Measurements from ENCODE around the gene LAMTOR1.
"Not testable (repeated sequence)": the region's sequence is repeated elsewhere in the genome, so short reads cannot be mapped to it uniquely, and the experiment has no call there.

LAMTOR1 gene

GRCh38 chr11:72102946-72103753 lies at the start of gene LAMTOR1:
TSS of gene LAMTOR1 (minus strand) at chr11:72103297. CDS start at chr11:72103224, 73 bp downstream.
- DNase-seq = peak; percentile 91

GRCh38 chr11:72150882-72151281 lies 47.8 kb upstream of the LAMTOR1 start:
- no peak for DNase-seq

DNA sequence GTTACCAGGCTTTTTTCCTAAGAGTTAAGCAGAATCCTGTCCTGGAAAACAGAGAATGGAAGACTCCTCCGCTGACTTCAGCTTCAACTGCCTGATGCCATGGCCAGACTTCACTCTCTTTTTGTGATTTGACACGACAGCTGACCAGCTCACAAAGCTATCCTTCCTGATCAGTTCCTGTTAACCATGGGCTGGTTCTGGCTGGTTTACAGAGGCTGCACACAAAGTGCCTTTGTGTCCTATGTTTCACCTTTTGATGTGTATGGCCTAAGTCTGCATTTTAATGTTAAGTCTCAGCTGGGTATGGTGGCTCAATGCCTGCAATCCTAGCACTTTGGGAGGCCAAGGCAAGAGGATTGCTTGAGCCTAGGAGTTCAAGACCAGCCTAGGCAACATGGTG lies 43.5 kb upstream of the LAMTOR1 start:
- DNase-seq = no peak

GRCh38 chr11:72144807-72145565 lies 41.9 kb upstream of the LAMTOR1 start:
- no peak for DNase-seq

- DNase-seq = not testable (repeated sequence)
Measured at GRCh38 chr11:72142543-72142942, 39.4 kb upstream of the LAMTOR1 start.

GRCh38 chr11:72142086-72142485 lies 39.0 kb upstream of the LAMTOR1 start:
- not testable (repeated sequence) for DNase-seq

- peak; percentile 17 for DNase-seq
Measured at GRCh38 chr11:72141066-72141465, 38.0 kb upstream of the LAMTOR1 start.

DNA sequence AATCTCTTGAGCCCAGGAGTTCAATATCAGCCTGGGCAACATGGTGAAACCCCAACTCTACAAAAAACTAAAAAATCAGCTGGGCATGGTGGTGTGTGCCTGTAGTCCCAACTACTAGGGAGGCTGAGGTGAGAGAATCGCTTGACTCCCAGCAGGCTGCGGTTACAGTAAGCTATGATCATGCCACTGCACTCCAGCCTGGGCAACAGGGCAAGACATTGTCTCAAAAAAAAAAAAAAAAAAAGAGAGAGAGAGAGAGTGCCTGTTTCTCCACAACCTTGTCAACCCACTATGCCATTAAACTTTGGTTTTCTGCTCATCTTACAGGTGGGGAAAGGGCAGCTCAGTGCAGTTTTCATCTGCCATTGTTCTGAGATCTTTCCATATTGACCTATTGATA lies 37.6 kb upstream of the LAMTOR1 start:
- DNase-seq = no peak

DNA sequence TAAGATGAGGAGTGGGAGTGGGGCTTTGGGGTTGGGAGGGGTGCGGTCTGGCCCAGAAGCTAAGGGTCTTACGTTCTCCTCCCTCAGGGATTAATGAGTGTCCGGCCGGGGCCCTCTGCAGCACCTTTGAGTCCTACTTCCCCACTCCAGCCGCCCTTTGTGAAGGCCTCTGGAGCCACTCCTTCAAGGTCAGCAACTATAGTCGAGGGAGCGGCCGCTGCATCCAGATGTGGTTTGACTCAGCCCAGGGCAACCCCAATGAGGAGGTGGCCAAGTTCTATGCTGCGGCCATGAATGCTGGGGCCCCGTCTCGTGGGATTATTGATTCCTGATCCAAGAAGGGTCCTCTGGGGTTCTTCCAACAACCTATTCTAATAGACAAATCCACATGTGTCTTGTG lies 36.4 kb upstream of the LAMTOR1 start:
- DNase-seq = no peak

GRCh38 chr11:72138821-72139390 lies 35.8 kb upstream of the LAMTOR1 start:
- no peak for DNase-seq

- DNase-seq = no peak
Measured at GRCh38 chr11:72136684-72137262, 33.7 kb upstream of the LAMTOR1 start.

- no peak for DNase-seq
Measured at GRCh38 chr11:72135891-72136683, 33.0 kb upstream of the LAMTOR1 start.

DNA sequence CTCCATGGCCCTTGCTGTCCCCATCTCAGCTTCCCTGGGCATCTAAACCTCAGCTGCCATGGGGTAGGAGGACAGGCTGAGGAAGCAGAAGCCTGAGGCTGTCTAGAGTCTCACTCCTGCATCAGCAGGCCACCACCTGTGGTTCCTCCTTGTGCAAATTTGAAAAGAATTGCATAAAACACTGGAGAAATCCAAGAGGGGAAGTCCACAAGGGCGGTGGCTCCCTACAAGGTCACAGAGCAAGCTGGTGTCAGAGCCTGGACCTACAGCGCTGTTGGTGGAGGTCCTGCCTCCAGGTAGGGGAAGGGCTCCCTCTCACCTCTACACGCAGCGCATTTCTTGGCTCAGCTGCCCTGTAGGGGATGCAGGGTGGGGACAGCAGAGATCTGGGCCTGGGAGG lies 32.4 kb upstream of the LAMTOR1 start, which contains the start of gene FOLR3:
TSS of gene FOLR3 (plus strand) at position 253 of the 400 bp plus-strand sequence. CDS start 228 bp downstream, outside the sequence.
- DNase-seq = not testable (repeated sequence)

- DNase-seq = no peak
Measured at GRCh38 chr11:72132646-72133045, 29.5 kb upstream of the LAMTOR1 start.

GRCh38 chr11:72129381-72129780 lies 26.3 kb upstream of the LAMTOR1 start:
- DNase-seq = no peak

DNA sequence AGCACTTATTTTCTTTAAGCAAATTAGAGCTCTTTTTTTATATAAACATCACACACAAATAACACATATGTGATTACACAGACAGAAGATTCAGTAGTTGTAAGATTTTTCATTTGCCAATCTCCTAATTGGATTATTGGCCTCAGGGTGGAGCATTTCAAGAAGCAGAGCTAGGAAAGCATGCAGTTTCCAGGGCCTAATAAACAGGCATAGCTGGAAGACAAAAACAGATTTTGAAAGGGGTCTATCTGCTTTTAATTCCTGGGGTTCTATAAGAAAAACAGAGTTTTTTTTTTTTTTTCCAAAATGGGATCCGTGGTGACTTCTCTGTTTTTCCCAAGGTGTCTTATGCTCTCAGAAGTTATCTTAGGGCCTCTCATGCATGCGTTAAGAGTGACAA lies 24.8 kb upstream of the LAMTOR1 start:
- DNase-seq = no peak

GRCh38 chr11:72125956-72126355 lies 22.9 kb upstream of the LAMTOR1 start:
- no peak for DNase-seq

- no peak for DNase-seq
Measured at GRCh38 chr11:72124046-72124445, 20.9 kb upstream of the LAMTOR1 start.

DNA sequence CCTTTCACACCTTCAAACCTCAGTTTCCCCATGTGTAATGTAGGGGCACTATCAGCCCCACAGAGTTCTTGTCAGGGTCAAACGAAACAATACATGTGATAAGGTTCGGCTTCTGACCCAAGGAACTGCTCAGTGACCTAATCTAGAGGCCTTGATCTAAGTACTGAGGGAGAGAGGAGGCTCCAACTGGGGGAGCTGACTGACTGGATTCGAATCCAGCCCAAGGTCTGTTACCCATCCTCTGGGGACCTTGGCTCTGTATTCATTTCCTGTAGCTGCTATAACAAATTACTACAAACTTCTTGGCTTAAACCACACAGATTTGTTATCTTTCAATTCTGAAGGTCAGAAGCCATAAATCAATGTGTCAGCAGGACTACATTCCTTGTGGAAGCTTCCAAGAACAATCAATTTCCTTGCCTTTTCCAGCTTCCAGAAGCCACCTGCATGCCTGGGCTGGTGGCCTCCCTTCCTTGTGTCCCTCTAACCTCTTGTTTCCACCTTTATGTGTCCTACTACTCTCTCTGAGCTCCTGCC lies 20.1 kb upstream of the LAMTOR1 start:
- DNase-seq = no peak

- no peak for DNase-seq
Measured at GRCh38 chr11:72122607-72123006, 19.5 kb upstream of the LAMTOR1 start.

GRCh38 chr11:72120930-72121329 lies 17.8 kb upstream of the LAMTOR1 start:
- no peak for DNase-seq

DNA sequence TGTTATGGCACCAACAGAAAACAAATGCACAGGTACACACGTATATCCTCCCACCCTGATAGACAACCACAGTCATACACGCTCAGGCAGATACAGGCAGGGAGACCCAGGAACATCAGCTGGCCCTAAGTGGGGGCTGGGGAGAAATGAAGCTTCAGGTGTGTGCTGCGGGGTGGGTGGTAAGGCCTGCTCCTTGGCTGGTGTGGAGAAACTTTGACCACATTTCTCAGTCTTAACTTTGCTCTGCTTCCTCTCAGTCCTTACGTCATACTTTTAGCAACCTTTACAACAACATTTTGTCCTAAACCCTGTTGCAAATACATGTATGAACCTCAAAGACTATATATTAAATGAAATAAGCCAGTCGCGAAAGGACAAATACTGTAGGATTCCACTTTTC lies 16.1 kb upstream of the LAMTOR1 start:
- DNase-seq = no peak
